T47D (cell line): ENCODE data around the gene CCNG2.

ENCODE experiments used
- DNase-seq, 2 experiments: peaks; one replicate each; pipeline versions ENCODE4 v3.0.0 to v3.0.0-alpha.2; 2011 to 2012; ENCODE audit warnings: low read depth in 1 of 2, low spot score in 1 of 2
- JUND ChIP-seq: IDR thresholded peaks from 2 replicates; pipeline ENCODE4 v1.6.1; 2012; ENCODE audit warnings: low read depth
- in situ Hi-C: cut with HindIII; loops from 2 replicates; pipeline ENCODE4 v1.10.0; 2016; ENCODE audit warnings: low sequenced_read_pairs, low pct_unique_long_range_greater_than_20kb

Gene CCNG2

DNA sequence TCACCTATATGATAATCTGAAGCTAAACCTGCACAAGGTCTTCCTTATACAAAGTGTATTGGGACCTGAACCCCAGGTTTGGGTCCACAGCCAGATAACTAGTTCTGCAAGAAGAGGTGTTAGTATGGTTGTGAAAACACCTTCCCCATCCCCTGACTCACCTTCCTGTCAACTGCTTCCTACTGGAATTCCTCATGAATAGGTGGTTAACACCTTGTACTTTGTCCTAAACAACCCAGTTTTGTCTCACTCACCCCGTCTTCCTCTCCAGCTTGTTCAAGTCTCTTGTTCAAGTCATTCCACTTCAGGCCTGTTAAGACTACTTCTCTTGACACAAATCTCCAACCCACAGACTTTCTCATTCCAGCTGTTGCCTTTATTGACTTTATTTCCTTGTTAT is 45.5 kb downstream of the CCNG2 start:
- no peak for TF ChIP-seq JUND
- in situ Hi-C loops = no loop called here
- DNase-seq = no peak

DNA sequence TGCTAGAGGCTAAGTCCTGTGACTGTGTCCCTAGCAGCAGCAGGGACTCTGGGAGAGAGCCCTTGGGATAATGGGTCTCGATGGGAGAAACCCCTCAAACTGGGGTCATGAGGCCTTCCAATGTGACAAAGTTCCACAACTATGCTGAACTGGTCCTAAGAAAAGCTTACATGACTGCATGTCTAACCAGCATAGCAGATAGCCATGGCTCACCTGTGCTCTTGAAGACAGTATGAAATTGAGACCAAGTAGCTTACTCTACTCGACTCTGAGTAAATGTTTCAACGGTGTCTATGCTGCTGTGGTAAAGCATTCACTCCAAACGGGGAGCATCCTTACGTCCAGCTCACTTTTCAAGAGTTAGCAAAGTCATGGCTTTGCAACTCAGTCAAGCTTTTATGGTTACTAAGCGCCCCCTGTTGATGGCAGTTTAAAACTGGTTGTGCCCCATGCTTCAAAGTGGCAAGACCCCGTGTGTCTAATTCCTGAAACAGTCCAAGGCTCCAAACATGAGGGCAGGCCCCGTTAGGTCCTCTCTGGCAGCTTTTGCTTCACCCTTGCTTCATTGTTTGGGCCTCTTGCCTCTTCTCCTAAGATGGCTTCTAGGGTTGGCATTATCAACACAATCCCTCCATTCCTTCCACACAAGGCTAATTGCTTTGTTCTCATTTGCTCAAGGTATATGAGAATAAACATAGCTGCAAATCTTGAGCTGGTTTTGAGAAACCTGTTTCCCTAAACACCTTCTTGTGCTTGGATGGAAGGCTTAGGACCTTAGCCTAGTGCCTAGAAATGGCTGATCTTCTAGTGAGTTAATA is 46.6 kb downstream of the CCNG2 start:
- TF ChIP-seq JUND = no peak
- in situ Hi-C loops = no loop called here
- DNase-seq = peak; percentile 18 to 82

DNA sequence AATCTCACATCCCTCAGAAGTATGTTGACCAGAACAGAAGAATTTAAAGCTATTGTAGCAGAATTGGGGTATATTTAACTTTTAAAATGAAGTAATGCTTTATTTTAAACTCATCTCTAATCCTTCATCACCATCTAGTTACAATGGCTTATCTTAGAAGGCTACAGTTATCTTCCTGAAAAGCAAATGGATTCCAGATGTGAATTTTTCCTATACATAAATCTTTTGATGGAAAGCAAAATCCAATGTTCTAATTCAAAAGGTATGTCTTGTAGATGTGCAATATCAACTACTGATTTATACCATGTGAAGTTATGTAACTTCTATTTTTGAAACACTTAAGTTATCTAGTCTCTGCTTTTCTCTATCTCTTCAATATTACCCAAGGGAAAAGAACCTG is 47.6 kb downstream of the CCNG2 start:
- no peak for TF ChIP-seq JUND
- in situ Hi-C loops = no loop called here
- DNase-seq = no peak

DNA sequence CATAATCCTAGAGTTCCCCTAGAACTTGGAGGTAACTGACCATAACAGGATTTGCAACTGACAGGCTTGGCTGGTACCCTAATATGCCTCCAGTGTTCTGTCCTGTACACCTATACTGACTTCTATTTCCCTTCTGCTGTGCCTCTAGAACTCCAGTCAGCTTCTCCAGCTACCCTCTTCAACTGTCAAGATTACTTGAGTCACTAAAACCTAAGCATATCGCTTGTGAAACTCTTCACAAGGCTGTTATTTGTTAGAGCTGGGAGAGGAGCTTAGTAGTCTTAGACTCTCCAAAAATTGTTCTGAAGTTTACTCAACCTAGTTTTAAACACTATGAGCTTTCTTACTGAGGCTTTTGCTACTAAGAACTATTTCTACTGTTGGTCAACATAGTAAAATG is 52.0 kb downstream of the CCNG2 start:
- in situ Hi-C loops = no loop called here
- DNase-seq = no peak
- TF ChIP-seq JUND = no peak

DNA sequence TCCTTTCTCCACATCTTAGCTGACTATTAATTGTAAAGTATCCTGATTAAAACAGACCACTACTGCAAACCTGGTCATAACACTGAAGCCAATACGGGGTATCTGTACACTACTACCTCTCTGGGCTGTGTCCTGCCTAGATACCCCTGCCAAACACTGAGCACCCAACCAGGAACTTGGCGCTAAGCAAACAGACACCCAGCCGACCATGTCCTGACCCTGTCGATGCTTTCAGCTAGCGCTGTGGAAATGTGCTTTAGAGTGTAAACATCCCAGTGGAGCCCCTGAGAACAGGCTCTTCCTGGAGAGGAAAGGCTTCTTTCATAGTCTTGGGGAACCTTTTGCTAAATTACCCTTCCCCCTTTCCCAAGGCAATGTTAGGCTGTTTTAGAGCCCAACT is 52.9 kb downstream of the CCNG2 start:
- in situ Hi-C loops = no loop called here
- DNase-seq = no peak
- TF ChIP-seq JUND = no peak

DNA sequence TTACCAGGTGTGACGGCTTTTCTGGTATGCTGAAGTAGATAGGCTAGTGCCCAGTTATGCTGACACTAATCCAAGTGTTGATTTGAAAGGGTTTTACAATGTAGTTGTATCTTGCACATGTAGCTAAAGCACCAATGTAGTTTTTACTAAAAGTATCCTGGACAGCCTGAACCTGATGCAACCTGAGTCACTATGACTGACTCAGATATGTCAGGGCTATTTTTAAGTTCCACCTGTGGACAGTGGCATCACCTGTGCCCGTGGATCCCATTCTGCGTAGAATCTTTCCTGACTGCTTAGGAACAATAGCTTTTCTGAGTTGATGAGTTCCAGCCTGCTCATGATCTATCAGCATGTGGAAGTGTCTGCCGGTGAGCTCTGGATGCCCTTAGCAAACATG is 58.1 kb downstream of the CCNG2 start:
- in situ Hi-C loops = no loop called here
- TF ChIP-seq JUND = no peak
- no peak for DNase-seq

DNA sequence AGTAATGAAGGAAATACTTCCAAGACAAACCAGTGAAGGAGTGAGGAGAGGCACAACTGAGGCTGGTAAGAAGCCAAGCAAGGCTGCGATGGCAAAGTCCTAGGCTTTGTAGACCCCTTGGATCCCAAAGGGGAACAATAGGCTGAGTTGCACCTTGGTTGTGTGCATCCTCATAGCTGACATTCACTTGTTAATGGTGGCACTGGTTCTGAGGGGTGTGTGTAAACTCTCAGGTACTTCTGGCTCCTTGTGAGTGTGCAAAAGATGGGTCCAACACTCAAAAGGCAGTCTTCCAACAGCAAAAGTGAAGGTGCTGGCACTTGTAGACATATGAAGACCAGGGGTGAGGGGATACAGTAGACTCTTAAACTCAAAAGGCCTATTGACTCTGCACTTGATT is 60.5 kb downstream of the CCNG2 start:
- no peak for DNase-seq
- in situ Hi-C loops = no loop called here
- no peak for TF ChIP-seq JUND

DNA sequence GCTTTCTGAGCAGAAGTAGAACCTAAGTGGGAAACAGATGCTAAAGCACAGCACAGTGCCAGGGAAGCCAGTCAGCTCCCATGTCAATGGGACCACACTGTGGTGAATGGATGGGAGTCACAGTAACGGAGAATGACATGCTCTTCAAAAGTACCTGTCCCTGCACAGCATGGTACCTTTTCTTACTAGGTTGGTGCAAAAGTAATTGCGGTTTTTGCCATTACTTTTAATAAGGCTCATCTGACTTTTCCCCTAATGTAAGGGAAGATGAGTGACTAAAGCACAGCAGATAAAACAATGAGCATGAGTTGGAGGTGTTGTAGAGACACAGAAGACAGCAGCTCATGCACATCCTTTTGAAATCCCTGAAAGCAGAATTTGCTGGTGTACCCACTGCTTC is 62.3 kb downstream of the CCNG2 start:
- in situ Hi-C loops = no loop called here
- no peak for DNase-seq
- TF ChIP-seq JUND = no peak
